ENCODE measurements around the gene RGS3.

Gene RGS3

GRCh38 chr9:113525831-113526230 lies 62.3 kb downstream of the RGS3 start:
- H3K36me3 Mint-ChIP-seq (ENCODE audit: low read depth) = no peaks in the 10 kb centered on the region
- no peaks in the 10 kb centered on the region for H3K9me3 Mint-ChIP-seq
- H3K27me3 Mint-ChIP-seq (ENCODE audit: low read depth, poor library complexity) = peaks cover 4% of the 10 kb centered on the region
- DNase-seq = no peak
- no peak overlapping the region for H3K27ac Mint-ChIP-seq
- peaks cover 50% of the 10 kb centered on the region for H3K4me1 Mint-ChIP-seq
- H3K4me3 Mint-ChIP-seq = no peak overlapping the region
- TF ChIP-seq CTCF (IDR thresholded peaks at IDR 0.05) = no peak

GRCh38 chr9:113526231-113526746 lies 62.8 kb downstream of the RGS3 start:
- Mint-ChIP-seq H3K9me3 (no peaks in the 10 kb centered on the region), H3K27me3 (ENCODE audit: low read depth, poor library complexity) (peaks cover 4% of the 10 kb centered on the region), H3K4me1 (peaks cover 50% of the 10 kb centered on the region), H3K36me3 (ENCODE audit: low read depth) (no peaks in the 10 kb centered on the region), H3K27ac (no peak overlapping the region), H3K4me3 (no peak overlapping the region)
- no peak for DNase-seq
- no peak for TF ChIP-seq CTCF (IDR thresholded peaks at IDR 0.05)

GRCh38 chr9:113526841-113527240 lies 63.3 kb downstream of the RGS3 start:
- TF ChIP-seq CTCF (IDR thresholded peaks at IDR 0.05) = no peak
- Mint-ChIP-seq H3K9me3 (no peaks in the 10 kb centered on the region), H3K4me3 (no peak overlapping the region), H3K27ac (peak overlapping the region; percentile 31), H3K4me1 (peaks cover 50% of the 10 kb centered on the region), H3K27me3 (ENCODE audit: low read depth, poor library complexity) (peaks cover 7% of the 10 kb centered on the region), H3K36me3 (ENCODE audit: low read depth) (no peaks in the 10 kb centered on the region)
- DNase-seq = no peak

- Mint-ChIP-seq H3K27ac (no peak overlapping the region), H3K36me3 (ENCODE audit: low read depth) (no peaks in the 10 kb centered on the region), H3K9me3 (no peaks in the 10 kb centered on the region), H3K4me1 (peaks cover 42% of the 10 kb centered on the region), H3K4me3 (no peak overlapping the region), H3K27me3 (ENCODE audit: low read depth, poor library complexity) (peaks cover 8% of the 10 kb centered on the region)
- TF ChIP-seq CTCF (IDR thresholded peaks at IDR 0.05) = no peak
- DNase-seq = no peak
Measured at GRCh38 chr9:113528088-113528487, 64.6 kb downstream of the RGS3 start.

GRCh38 chr9:113528811-113529210 lies 65.3 kb downstream of the RGS3 start:
- H3K27ac Mint-ChIP-seq = peak overlapping the region; percentile 19
- no peaks in the 10 kb centered on the region for H3K36me3 Mint-ChIP-seq (ENCODE audit: low read depth)
- H3K27me3 Mint-ChIP-seq (ENCODE audit: low read depth, poor library complexity) = peaks cover 8% of the 10 kb centered on the region
- H3K4me3 Mint-ChIP-seq = no peak overlapping the region
- H3K4me1 Mint-ChIP-seq = peaks cover 35% of the 10 kb centered on the region
- H3K9me3 Mint-ChIP-seq = no peaks in the 10 kb centered on the region
- TF ChIP-seq CTCF (IDR thresholded peaks at IDR 0.05) = no peak
- no peak for DNase-seq

GRCh38 chr9:113529336-113530009 lies 65.9 kb downstream of the RGS3 start:
- TF ChIP-seq CTCF (IDR thresholded peaks at IDR 0.05) = no peak
- H3K9me3 Mint-ChIP-seq = no peaks in the 10 kb centered on the region
- no peaks in the 10 kb centered on the region for H3K36me3 Mint-ChIP-seq (ENCODE audit: low read depth)
- DNase-seq = no peak
- peaks cover 29% of the 10 kb centered on the region for H3K4me1 Mint-ChIP-seq
- no peak overlapping the region for H3K4me3 Mint-ChIP-seq
- H3K27me3 Mint-ChIP-seq (ENCODE audit: low read depth, poor library complexity) = peaks cover 8% of the 10 kb centered on the region
- peak overlapping the region; percentile 19 for H3K27ac Mint-ChIP-seq
